Renal cortex interstitium (tissue), 11 donors: Measurements from ENCODE around the gene RCVRN. TPM values are rescaled to one million over a fixed set of nuclear protein-coding genes. Genes with fewer than 3 reads are reported as not detected.
"Not testable (repeated sequence)": the region's sequence is repeated elsewhere in the genome, so short reads cannot be mapped to it uniquely, and the experiment has no call there.

ENCODE experiments used
- DNase-seq, 11 donors: peaks; one replicate each; pipeline ENCODE4 v3.0.0-alpha.2; 2013; ENCODE audit warnings: low read depth in 9 of 11, low spot score in 4 of 11; ENCODE audit errors: extremely low read depth in 1 of 11
- polyA plus RNA-seq, 3 donors: library from polyadenylated mRNA; unstranded; fragments of 120-200 nt; gene quantifications; one replicate each; pipeline ENCODE4 v1.2.1, GENCODE V29; 2013; ENCODE audit not compliant: insufficient read length in 3 of 3

The RCVRN gene
- polyA plus RNA-seq, 3 donors: 0.08 to 0.13 (median 0.09) TPM

- no peak for DNase-seq
Observed at GRCh38 chr17:9925457-9925856, 20.4 kb upstream of the RCVRN start.

- peak; percentile 60 to 89 (median 79) for DNase-seq
Observed at GRCh38 chr17:9924735-9925191, 19.7 kb upstream of the RCVRN start.

- no peak for DNase-seq
Observed at GRCh38 chr17:9922012-9922848, 17.2 kb upstream of the RCVRN start.

- DNase-seq: not testable (repeated sequence)
Observed at GRCh38 chr17:9921216-9921615, 16.1 kb upstream of the RCVRN start.

GRCh38 chr17:9918804-9919352 is 13.8 kb upstream of the RCVRN start:
- DNase-seq: no peak

- no peak for DNase-seq
Observed at GRCh38 chr17:9918352-9918751, 13.3 kb upstream of the RCVRN start.

GRCh38 chr17:9917801-9918200 is 12.7 kb upstream of the RCVRN start:
- no peak for DNase-seq

- DNase-seq: no peak
Observed at GRCh38 chr17:9917131-9917530, 12.1 kb upstream of the RCVRN start.

- no peak for DNase-seq
Observed at GRCh38 chr17:9916108-9916507, 11.0 kb upstream of the RCVRN start.

- DNase-seq: no peak
Observed at GRCh38 chr17:9913476-9913875, 8.4 kb upstream of the RCVRN start.

GRCh38 chr17:9912121-9913099 is 7.3 kb upstream of the RCVRN start:
- DNase-seq: no peak

- no peak for DNase-seq
Observed at GRCh38 chr17:9911089-9911488, 6.0 kb upstream of the RCVRN start.

GRCh38 chr17:9908649-9909042 is 3.6 kb upstream of the RCVRN start:
- DNase-seq: no peak

- DNase-seq: no peak
Observed at GRCh38 chr17:9907883-9908648, 3.0 kb upstream of the RCVRN start.

GRCh38 chr17:9907131-9907530 is 2.1 kb upstream of the RCVRN start:
- DNase-seq: no peak

GRCh38 chr17:9906616-9907015 is 1.5 kb upstream of the RCVRN start:
- no peak for DNase-seq

GRCh38 chr17:9905902-9906301 is 831 bp upstream of the RCVRN start:
- no peak for DNase-seq

GRCh38 chr17:9904277-9905077 is 594 bp downstream of the RCVRN start:
- DNase-seq: no peak
